A673 (cell line): ENCODE results near the gene PPP2R5C.

Source experiments
- EZH2 ChIP-seq: fragments of 200-600 bp; sonication (generic); IDR thresholded peaks from 2 replicates; pipeline ENCODE4 v1.6.1; 2017; ENCODE audit warnings: borderline replicate concordance, low read depth, mild to moderate bottlenecking, mixed read lengths, antibody characterized with exemption, low read length; ENCODE audit not compliant: poor library complexity, severe bottlenecking
- TF ChIP-seq, protein P1 (sequence below): fragments of 300-800, 200-600 bp; sonication (generic); conservative IDR thresholded peaks from 2 replicates; pipeline ENCODE4 v1.5.1; 2017; ENCODE audit warnings: low read depth, mild to moderate bottlenecking, antibody characterized with exemption, low read length, moderate library complexity, mixed read lengths

DNA sequence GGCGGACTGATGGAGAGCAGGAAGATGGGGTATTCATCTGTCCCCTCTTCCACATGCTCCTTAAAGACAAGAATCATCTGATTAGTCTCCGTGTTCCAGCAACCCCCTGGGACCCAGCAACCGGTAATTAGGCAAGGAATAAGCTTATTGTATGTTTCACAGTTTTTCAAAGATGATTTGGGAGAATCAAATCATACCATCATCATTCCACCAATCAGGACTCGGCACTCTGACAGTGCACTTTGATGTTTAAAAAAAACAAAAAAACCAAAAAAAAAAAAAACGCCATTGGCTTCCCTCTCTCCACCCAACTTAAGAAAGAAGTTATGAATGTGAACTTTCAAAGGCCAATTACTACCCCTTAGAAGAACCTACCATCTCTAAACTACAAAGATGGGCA lies 201.5 kb downstream of the PPP2R5C start:
- TF ChIP-seq, protein P1, sequence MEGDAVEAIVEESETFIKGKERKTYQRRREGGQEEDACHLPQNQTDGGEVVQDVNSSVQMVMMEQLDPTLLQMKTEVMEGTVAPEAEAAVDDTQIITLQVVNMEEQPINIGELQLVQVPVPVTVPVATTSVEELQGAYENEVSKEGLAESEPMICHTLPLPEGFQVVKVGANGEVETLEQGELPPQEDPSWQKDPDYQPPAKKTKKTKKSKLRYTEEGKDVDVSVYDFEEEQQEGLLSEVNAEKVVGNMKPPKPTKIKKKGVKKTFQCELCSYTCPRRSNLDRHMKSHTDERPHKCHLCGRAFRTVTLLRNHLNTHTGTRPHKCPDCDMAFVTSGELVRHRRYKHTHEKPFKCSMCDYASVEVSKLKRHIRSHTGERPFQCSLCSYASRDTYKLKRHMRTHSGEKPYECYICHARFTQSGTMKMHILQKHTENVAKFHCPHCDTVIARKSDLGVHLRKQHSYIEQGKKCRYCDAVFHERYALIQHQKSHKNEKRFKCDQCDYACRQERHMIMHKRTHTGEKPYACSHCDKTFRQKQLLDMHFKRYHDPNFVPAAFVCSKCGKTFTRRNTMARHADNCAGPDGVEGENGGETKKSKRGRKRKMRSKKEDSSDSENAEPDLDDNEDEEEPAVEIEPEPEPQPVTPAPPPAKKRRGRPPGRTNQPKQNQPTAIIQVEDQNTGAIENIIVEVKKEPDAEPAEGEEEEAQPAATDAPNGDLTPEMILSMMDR, result no peak
- no peak for TF ChIP-seq EZH2
